AG04449 (cell line): ENCODE measurements around the gene CASS4.
"Not testable (repeated sequence)": the region's sequence is repeated elsewhere in the genome, so short reads cannot be mapped to it uniquely, and the experiment has no call there.

Experiments used
- CTCF ChIA-PET: fragments of 350-600 bp; formaldehyde crosslinking; extraction: SDS; loops from one replicate; lab custom pipeline; 2021; ENCODE audit warnings: antibody characterized with exemption; lab: Yijun Ruan, JAX
- POLR2A ChIA-PET: fragments of 400-600, 350-600 bp; formaldehyde crosslinking; extraction: SDS; loops from one replicate; lab custom pipeline; 2020; ENCODE audit warnings: antibody characterized with exemption, inconsistent platforms; lab: Yijun Ruan, JAX
- DNase-seq: peaks from one replicate; pipeline ENCODE4 v3.0.0-alpha.2; 2010; ENCODE audit warnings: low read depth, low spot score
- H3K4me3 ChIP-seq: 2 replicates; pipeline ENCODE4 v1.5.1; 2011; ENCODE audit warnings: low read depth, mild to moderate bottlenecking, control low read depth, low read length
- CTCF ChIP-seq: IDR thresholded peaks from one replicate; pipeline ENCODE4 v1.5.1; 2011; ENCODE audit warnings: mild to moderate bottlenecking, moderate library complexity, low read length, control low read depth, inconsistent platforms; ENCODE audit not compliant: insufficient read depth; ENCODE audit errors: missing control alignments

Gene CASS4

GRCh38 chr20:56382696-56383095 is 29.4 kb upstream of the CASS4 start:
- POLR2A ChIA-PET: no interaction called here
- no peak for TF ChIP-seq CTCF
- no peak for DNase-seq
- CTCF ChIA-PET: no interaction called here
- no peak overlapping the region for H3K4me3 ChIP-seq

GRCh38 chr20:56383334-56383733 is 28.7 kb upstream of the CASS4 start:
- TF ChIP-seq CTCF: no peak
- ChIA-PET CTCF (no interaction called here), POLR2A (no interaction called here)
- no peak for DNase-seq
- no peak overlapping the region for H3K4me3 ChIP-seq

- POLR2A ChIA-PET: no interaction called here
- no peak for DNase-seq
- TF ChIP-seq CTCF: no peak
- CTCF ChIA-PET: interaction anchor here (0.7 to 1.3 kb wide), 3 partner anchors 12 to 25 kb away, joined by 3 to 4 read pairs (median 3); no protein-coding TSS in a partner anchor
- H3K4me3 ChIP-seq: no peak overlapping the region
Measured at GRCh38 chr20:56385130-56385529, 26.9 kb upstream of the CASS4 start.

- DNase-seq: no peak
- no peak overlapping the region for H3K4me3 ChIP-seq
- ChIA-PET CTCF (interaction anchor here (0.7 to 1.2 kb wide), 4 partner anchors 9 to 1705 kb away, joined by 3 to 4 read pairs (median 3); no protein-coding TSS in a partner anchor), POLR2A (no interaction called here)
- TF ChIP-seq CTCF: no peak
Measured at GRCh38 chr20:56386219-56386618, 25.8 kb upstream of the CASS4 start.

- ChIA-PET CTCF (interaction anchor here (0.7 kb wide), 1 partner anchor 15 kb away, joined by 3 read pairs; no protein-coding TSS in a partner anchor), POLR2A (no interaction called here)
- TF ChIP-seq CTCF: no peak
- H3K4me3 ChIP-seq: no peak overlapping the region
- DNase-seq: no peak
Measured at GRCh38 chr20:56388882-56389281, 23.2 kb upstream of the CASS4 start.

GRCh38 chr20:56389807-56390206 is 22.3 kb upstream of the CASS4 start:
- no peak for DNase-seq
- POLR2A ChIA-PET: no interaction called here
- CTCF ChIA-PET: no interaction called here
- no peak for TF ChIP-seq CTCF
- H3K4me3 ChIP-seq: no peak overlapping the region

- DNase-seq, CTCF ChIA-PET, POLR2A ChIA-PET: not testable (repeated sequence)
- peak overlapping the region; percentile 3; the same call in 1 of the 2 replicates for H3K4me3 ChIP-seq
Measured at GRCh38 chr20:56390396-56390795, 21.7 kb upstream of the CASS4 start.
